GM12878 (cell line): ENCODE data around the gene CMSS1. TPM values are rescaled to one million over a fixed set of nuclear protein-coding genes. Genes with fewer than 3 reads are reported as not detected.

Experiments
- ATAC-seq: fragments of 200-7000 bp; cut with Tn5 transposase; 3 replicates; pipeline ENCODE4 v1.9.1; 2020; ENCODE audit warnings: mild to moderate bottlenecking, moderate library complexity
- BruUV-seq: library from RNA; stranded (reverse); fragments of 400-500 nt; replicated peaks from 2 replicates; lab custom pipeline; 2021; lab: Mats Ljungman, UMichigan
- CTCF ChIA-PET: fragments of 300-600 bp; sonication (Branson Sonifier 250); formaldehyde crosslinking; extraction: SDS; loops from one replicate; lab custom pipeline; 2021; ENCODE audit warnings: inconsistent platforms; lab: Yijun Ruan, JAX
- POLR2A ChIA-PET: fragments of 350-600 bp; formaldehyde crosslinking; extraction: SDS; loops from one replicate; lab custom pipeline; 2021; ENCODE audit warnings: inconsistent platforms; lab: Charles Lee
- RAD21 ChIA-PET: fragments of 300-600 bp; sonication (Branson Sonifier 250); formaldehyde crosslinking; loops from one replicate; lab custom pipeline; 2023; ENCODE audit warnings: antibody characterized with exemption; ENCODE audit not compliant: unreplicated experiment; lab: Charles Lee
- SMC1A ChIA-PET: fragments of 300-600 bp; sonication (Branson Sonifier 250); formaldehyde crosslinking; loops from one replicate; lab custom pipeline; 2023; ENCODE audit not compliant: unreplicated experiment, uncharacterized antibody; lab: Charles Lee
- DNase-seq: peaks from one replicate; pipeline ENCODE4 v3.0.0-alpha.2; 2011; ENCODE audit warnings: low read depth, low spot score
- FAIRE-seq: peaks from 3 replicates; lab custom pipeline; 2011; peaks lifted over from hg19 to GRCh38; lab: Jason Lieb, UNC
- H2AFZ ChIP-seq: 2 replicates; pipeline ENCODE4 v1.6.0; 2011; ENCODE audit warnings: low read depth, low read length, control low read depth; ENCODE audit not compliant: control insufficient read depth
- H3K27ac ChIP-seq: 2 replicates; pipeline ENCODE4 v1.5.1; 2011; ENCODE audit warnings: control low read depth; ENCODE audit not compliant: control insufficient read depth, insufficient read depth
- H3K27me3 ChIP-seq, 2 experiments: replicated peaks in 1 of 2; 2 replicates each; pipeline versions ENCODE4 v1.6.0 to v1.6.1; 2011; ENCODE audit warnings: low read length in 1 of 2; ENCODE audit not compliant: control insufficient read depth in 2 of 2, insufficient read depth in 2 of 2
- H3K36me3 ChIP-seq, 2 experiments: 2 replicates each; pipeline ENCODE4 v1.5.1; 2011; ENCODE audit warnings: low read length in 1 of 2; ENCODE audit not compliant: control insufficient read depth in 2 of 2, insufficient read depth in 2 of 2
- H3K4me1 ChIP-seq: 2 replicates; pipeline ENCODE4 v1.6.1; 2011; ENCODE audit warnings: mild to moderate bottlenecking, low read length, moderate library complexity, mixed read lengths; ENCODE audit not compliant: control insufficient read depth, insufficient read depth
- H3K4me2 ChIP-seq: 2 replicates; pipeline ENCODE4 v1.6.0; 2011; ENCODE audit warnings: control low read depth; ENCODE audit not compliant: control insufficient read depth, insufficient read depth
- H3K4me3 ChIP-seq: fragments of 200-600 bp; sonication (generic); 2 replicates; pipeline ENCODE4 v1.5.1; 2016
- H3K79me2 ChIP-seq: 2 replicates; pipeline ENCODE4 v1.6.0; 2011; ENCODE audit warnings: low read length; ENCODE audit not compliant: control insufficient read depth, insufficient read depth
- H3K9ac ChIP-seq: 2 replicates; pipeline ENCODE4 v1.8.0; 2011; ENCODE audit warnings: low read length, control low read depth, mixed read lengths; ENCODE audit not compliant: control insufficient read depth, insufficient read depth
- H3K9me3 ChIP-seq: replicated peaks from 3 replicates; pipeline ENCODE4 v1.5.1; 2011; ENCODE audit warnings: mild to moderate bottlenecking, low read length; ENCODE audit not compliant: control insufficient read depth, insufficient read depth
- H4K20me1 ChIP-seq: 2 replicates; pipeline ENCODE4 v1.6.0; 2011; ENCODE audit not compliant: control insufficient read depth, insufficient read depth
- ATF7 ChIP-seq: fragments of 450-650 bp; IDR thresholded peaks from 2 replicates; pipeline ENCODE4 v1.6.1; 2016; ENCODE audit warnings: low read depth, mild to moderate bottlenecking
- EZH2 ChIP-seq: IDR thresholded peaks from 2 replicates; pipeline ENCODE4 v1.6.1; 2012; ENCODE audit warnings: low read depth, mild to moderate bottlenecking, control low read depth, inconsistent platforms, low read length, borderline replicate concordance; ENCODE audit not compliant: control insufficient read depth
- MTA3 ChIP-seq: IDR thresholded peaks from 2 replicates; pipeline ENCODE4 v1.6.1; 2012; ENCODE audit warnings: low read length, inconsistent platforms, borderline replicate concordance
- MYB ChIP-seq: fragments of 150-350 bp; IDR thresholded peaks from 2 replicates; pipeline ENCODE4 v1.6.1; 2014; ENCODE audit warnings: mild to moderate bottlenecking, low read depth, low read length, borderline replicate concordance
- MYC ChIP-seq: IDR thresholded peaks from 2 replicates; pipeline ENCODE4 v1.6.1; 2011; ENCODE audit warnings: mild to moderate bottlenecking, low read length, moderate library complexity, inconsistent platforms; ENCODE audit not compliant: insufficient read depth, insufficient replicate concordance, insufficient read length, severe bottlenecking
- NFYB ChIP-seq: IDR thresholded peaks from 2 replicates; pipeline ENCODE4 v1.6.1; 2011; ENCODE audit warnings: low read depth, mild to moderate bottlenecking, low read length, improper control_type of control experiment, moderate library complexity; ENCODE audit not compliant: insufficient read depth
- SREBF1 ChIP-seq: IDR thresholded peaks from 2 replicates; pipeline ENCODE4 v1.6.1; 2012; ENCODE audit warnings: mild to moderate bottlenecking, low read length
- SUPT20H ChIP-seq: IDR thresholded peaks from 2 replicates; pipeline ENCODE4 v1.6.1; 2011; ENCODE audit warnings: low read depth, mild to moderate bottlenecking, low read length, moderate library complexity, borderline replicate concordance; ENCODE audit not compliant: control insufficient read depth
- ZBED1 ChIP-seq: IDR thresholded peaks from 2 replicates; pipeline ENCODE4 v1.6.1; 2016; ENCODE audit warnings: borderline replicate concordance
- ZNF24 ChIP-seq: fragments of 450-650 bp; IDR thresholded peaks from 2 replicates; pipeline ENCODE4 v1.6.1; 2017; ENCODE audit warnings: antibody characterized with exemption, mild to moderate bottlenecking
- WGBS: methylation state at CpG from one replicate; pipeline ENCODE4 v1.1.6; 2016; ENCODE audit warnings: low lambda C conversion rate; ENCODE audit not compliant: insufficient replicate concordance, insufficient coverage; ENCODE audit errors: missing lambda C conversion rate; 5-methylcytosine and 5-hydroxymethylcytosine counted together
- in situ Hi-C: fragments of 300-500 bp; cut with MboI; formaldehyde crosslinking; loops from 9 replicates; pipeline ENCODE4 v1.14.3; 2018; ENCODE audit warnings: mixed read lengths
- intact Hi-C: fragments of 100-400 bp; cut with micrococcal nuclease; formaldehyde crosslinking; loops from one replicate; pipeline ENCODE4 v1.14.2; 2022; ENCODE audit not compliant: unreplicated experiment
- polyA plus RNA-seq, 11 experiments: library from polyadenylated mRNA; depleted of rRNA in 4 of 11; unstranded in 6 of 11; stranded (reverse) in 5 of 11; fragments of >200 nt; fragmentation: Nextera tagmentation in 4 of 11; fragmentation: Illumina TruSeq in 1 of 11; extraction: Ambion mirVana in 4 of 11; extraction: Trizol in 1 of 11; gene quantifications; 1 replicate in 1 of 11; 2 replicates in 10 of 11; pipeline versions ENCODE4 v1.2.1 to v1.2.3, GENCODE V29; 2011 to 2016; ENCODE audit warnings: inconsistent platforms in 2 of 11, missing spikeins in 2 of 11, low read depth in 1 of 11
- total RNA-seq, 4 experiments: library from RNA; depleted of rRNA in 3 of 4; stranded (reverse); fragments of >200 nt in 3 of 4; fragmentation: Illumina TruSeq in 1 of 4; extraction: Trizol in 1 of 4; gene quantifications; 2 replicates each; pipeline versions ENCODE4 v1.2.1 to v1.2.3, GENCODE V29; 2013 to 2021
- TF ChIP-seq, protein P1 (sequence below): fragments of 450-650 bp; IDR thresholded peaks from 2 replicates; pipeline ENCODE4 v1.6.1; 2017; ENCODE audit warnings: low read depth, mild to moderate bottlenecking, moderate library complexity
- TF ChIP-seq, protein P2 (sequence below): fragments of 150-350 bp; IDR thresholded peaks from 2 replicates; pipeline ENCODE4 v1.6.1; 2016; ENCODE audit warnings: low read depth, low read length
- TF ChIP-seq, protein P3 (sequence below): fragments of 450-650 bp; IDR thresholded peaks from 2 replicates; pipeline ENCODE4 v1.6.1; 2017; ENCODE audit warnings: borderline replicate concordance

CMSS1 gene
- total and polyA plus RNA-seq, 10 of the 15 experiments (the other 5 are each of a cell fraction or from before 2014, with no cell fraction given): 31.0 to 118 (median 70.1) TPM

DNA sequence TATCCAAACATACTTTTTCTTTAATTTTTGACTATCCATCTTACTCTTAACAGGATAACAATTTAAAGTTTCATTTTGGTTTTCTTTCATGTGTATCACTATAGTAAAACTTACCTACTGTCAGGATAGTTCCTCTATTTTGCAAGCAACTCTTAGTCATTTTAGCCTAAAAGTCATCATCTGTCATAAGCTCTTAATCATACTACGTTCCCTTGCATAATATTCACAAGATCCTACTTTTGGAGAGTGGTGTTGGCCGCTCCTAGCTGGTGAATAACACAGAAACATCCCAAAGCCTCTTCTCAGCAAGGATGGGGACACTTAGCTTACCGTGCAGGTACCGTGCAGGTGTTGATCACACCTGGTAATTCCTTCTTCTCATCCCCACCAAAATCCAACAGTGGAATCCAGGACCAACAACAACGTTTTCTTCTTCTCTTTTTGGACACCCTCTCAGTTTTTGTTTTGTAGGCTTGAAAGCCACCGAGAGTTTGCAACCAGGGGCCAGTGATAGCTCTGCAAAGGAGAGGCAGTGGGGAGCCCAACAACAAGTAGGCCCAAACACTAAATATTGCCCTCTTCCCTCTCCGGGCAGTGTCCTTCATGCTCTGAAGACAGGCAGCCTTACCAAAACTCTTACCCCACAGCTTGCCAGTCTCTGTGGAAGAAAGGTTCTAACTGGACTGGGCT is 296.2 kb downstream of the CMSS1 start:
- Histone ChIP-seq H3K9ac (no peak overlapping the region), H3K79me2 (no peaks in the 10 kb centered on the region), H4K20me1 (no peaks in the 10 kb centered on the region), H3K4me3 (no peak overlapping the region), H3K27me3 (no peaks in the 10 kb centered on the region), H3K9me3 (no peaks in the 10 kb centered on the region), H2AFZ (no peak overlapping the region), H3K36me3 (no peaks in the 10 kb centered on the region), H3K4me1 (no peaks in the 10 kb centered on the region), H3K4me2 (no peak overlapping the region), H3K27ac (no peak overlapping the region)
- ChIA-PET SMC1A (no interaction called here), CTCF (interaction anchor here (1.9 kb wide), 1 partner anchor 10 kb away, joined by 6 read pairs; no protein-coding TSS in a partner anchor), RAD21 (no interaction called here), POLR2A (no interaction called here)
- ATAC-seq (no peak), DNase-seq (no peak), FAIRE-seq (no peak)
- intact Hi-C loops: no loop called here
- 82% methylated on average over 7 of the region's 7 CpGs for WGBS
- in situ Hi-C loops: no loop called here
- no TSS peak for BruUV-seq
- TF ChIP-seq MYC: no peak
- no peak for TF ChIP-seq NFYB
- no peak for TF ChIP-seq ZNF24
- TF ChIP-seq, protein P1, sequence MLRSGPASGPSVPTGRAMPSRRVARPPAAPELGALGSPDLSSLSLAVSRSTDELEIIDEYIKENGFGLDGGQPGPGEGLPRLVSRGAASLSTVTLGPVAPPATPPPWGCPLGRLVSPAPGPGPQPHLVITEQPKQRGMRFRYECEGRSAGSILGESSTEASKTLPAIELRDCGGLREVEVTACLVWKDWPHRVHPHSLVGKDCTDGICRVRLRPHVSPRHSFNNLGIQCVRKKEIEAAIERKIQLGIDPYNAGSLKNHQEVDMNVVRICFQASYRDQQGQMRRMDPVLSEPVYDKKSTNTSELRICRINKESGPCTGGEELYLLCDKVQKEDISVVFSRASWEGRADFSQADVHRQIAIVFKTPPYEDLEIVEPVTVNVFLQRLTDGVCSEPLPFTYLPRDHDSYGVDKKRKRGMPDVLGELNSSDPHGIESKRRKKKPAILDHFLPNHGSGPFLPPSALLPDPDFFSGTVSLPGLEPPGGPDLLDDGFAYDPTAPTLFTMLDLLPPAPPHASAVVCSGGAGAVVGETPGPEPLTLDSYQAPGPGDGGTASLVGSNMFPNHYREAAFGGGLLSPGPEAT: no peak
- no peak for TF ChIP-seq SREBF1
- TF ChIP-seq MTA3: no peak
- TF ChIP-seq, protein P2, sequence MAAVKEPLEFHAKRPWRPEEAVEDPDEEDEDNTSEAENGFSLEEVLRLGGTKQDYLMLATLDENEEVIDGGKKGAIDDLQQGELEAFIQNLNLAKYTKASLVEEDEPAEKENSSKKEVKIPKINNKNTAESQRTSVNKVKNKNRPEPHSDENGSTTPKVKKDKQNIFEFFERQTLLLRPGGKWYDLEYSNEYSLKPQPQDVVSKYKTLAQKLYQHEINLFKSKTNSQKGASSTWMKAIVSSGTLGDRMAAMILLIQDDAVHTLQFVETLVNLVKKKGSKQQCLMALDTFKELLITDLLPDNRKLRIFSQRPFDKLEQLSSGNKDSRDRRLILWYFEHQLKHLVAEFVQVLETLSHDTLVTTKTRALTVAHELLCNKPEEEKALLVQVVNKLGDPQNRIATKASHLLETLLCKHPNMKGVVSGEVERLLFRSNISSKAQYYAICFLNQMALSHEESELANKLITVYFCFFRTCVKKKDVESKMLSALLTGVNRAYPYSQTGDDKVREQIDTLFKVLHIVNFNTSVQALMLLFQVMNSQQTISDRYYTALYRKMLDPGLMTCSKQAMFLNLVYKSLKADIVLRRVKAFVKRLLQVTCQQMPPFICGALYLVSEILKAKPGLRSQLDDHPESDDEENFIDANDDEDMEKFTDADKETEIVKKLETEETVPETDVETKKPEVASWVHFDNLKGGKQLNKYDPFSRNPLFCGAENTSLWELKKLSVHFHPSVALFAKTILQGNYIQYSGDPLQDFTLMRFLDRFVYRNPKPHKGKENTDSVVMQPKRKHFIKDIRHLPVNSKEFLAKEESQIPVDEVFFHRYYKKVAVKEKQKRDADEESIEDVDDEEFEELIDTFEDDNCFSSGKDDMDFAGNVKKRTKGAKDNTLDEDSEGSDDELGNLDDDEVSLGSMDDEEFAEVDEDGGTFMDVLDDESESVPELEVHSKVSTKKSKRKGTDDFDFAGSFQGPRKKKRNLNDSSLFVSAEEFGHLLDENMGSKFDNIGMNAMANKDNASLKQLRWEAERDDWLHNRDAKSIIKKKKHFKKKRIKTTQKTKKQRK: no peak
- no peak for TF ChIP-seq ZBED1
- TF ChIP-seq, protein P3, sequence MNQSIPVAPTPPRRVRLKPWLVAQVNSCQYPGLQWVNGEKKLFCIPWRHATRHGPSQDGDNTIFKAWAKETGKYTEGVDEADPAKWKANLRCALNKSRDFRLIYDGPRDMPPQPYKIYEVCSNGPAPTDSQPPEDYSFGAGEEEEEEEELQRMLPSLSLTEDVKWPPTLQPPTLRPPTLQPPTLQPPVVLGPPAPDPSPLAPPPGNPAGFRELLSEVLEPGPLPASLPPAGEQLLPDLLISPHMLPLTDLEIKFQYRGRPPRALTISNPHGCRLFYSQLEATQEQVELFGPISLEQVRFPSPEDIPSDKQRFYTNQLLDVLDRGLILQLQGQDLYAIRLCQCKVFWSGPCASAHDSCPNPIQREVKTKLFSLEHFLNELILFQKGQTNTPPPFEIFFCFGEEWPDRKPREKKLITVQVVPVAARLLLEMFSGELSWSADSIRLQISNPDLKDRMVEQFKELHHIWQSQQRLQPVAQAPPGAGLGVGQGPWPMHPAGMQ: no peak
- no peak for TF ChIP-seq MYB
- TF ChIP-seq SUPT20H: no peak
- no peak for TF ChIP-seq ATF7
- no peak for TF ChIP-seq EZH2
